HG03432 (cell line): Measurements from ENCODE around the gene TAOK3.
"Not testable (repeated sequence)": the region's sequence is repeated elsewhere in the genome, so short reads cannot be mapped to it uniquely, and the experiment has no call there.

ENCODE experiments used
- ATAC-seq: cut with Tn5 transposase; IDR thresholded peaks from one replicate; pipeline ENCODE4 v1.9.1; 2021; ENCODE audit warnings: mild to moderate bottlenecking, moderate library complexity; ENCODE audit not compliant: unreplicated experiment

TAOK3 gene

DNA sequence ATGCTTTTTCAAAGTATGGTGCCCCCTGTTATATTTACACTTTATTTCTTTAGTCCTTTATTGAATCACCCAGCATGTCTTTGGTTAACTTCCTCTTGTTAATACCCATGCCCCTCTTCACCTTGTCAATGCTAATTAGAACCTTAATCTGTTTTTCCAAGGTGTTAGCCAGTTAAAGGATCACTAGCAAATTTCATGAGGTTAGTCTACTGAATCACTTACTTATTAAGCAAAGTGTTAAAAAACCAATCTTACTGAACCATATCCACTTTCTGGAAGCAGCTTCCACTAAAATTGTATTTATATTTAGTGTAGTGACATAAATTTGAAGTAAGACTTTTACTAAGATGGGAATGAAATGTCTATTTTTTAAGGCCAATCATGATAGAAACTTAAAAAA, 27.9 kb downstream of the TAOK3 start:
- ATAC-seq, result no peak

DNA sequence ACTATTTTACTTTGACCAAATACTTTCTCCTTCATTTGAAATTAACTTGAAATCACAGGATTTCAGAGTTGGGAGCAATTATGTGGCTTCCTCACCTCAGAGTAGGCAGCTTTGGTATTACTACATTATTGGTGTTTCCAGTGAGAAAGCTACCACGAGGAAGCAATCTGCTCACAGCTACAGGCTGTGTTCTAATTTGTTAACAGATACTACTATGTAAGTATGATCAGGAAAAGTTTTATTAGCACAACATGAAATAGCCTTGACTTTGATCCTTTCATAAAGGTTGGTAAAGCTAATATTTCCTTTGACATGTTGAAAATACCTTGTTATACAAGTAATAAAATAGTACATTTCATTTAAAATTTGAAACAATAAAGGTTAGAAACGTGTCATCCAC, 30.6 kb downstream of the TAOK3 start:
- ATAC-seq, result no peak

DNA sequence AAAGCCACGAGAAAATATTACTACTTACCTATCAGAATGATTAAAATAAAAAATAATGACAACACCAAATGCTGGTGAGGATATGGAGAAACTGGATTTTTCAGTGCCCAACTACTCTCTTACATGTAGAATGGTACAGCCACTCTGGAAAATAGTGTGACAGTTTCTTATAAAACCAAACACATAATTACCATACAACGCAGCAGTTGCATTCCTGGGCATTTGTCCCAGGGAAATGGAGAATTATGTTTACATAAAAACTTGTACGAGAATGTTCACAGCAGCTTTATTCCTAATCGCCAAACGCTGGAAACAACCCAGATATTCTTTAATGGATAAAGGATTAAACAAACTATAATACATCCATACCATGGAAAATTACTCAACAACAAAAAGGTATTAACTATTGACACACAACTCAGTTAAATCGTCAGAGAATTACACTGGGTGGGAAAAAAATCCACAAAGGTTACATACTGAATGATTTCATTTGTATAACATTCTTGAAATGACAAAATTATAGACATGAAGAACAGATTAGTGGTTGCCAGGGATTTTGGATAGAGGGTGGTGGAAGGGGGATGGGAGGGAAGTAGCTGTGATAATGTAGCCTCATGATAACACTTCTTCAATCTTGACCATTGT, 35.4 kb downstream of the TAOK3 start:
- no peak for ATAC-seq

DNA sequence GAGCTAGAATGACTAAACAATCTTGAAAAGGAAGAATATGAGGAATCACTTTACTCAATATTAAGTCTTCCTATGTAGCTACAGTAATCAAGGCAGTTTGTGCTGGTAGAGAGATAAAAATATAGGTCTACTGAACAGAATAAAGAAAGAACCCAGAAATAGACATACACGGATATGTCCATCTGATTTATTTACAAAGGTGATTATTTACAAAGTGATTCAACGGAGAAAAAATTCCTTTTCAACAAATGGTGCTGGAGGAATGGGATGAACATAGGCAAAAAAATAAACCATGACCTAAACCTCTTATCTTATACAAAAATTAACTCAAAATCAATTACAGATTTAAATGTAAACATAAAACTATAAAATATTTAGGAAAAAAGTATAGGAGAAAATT, 36.6 kb downstream of the TAOK3 start:
- no peak for ATAC-seq

DNA sequence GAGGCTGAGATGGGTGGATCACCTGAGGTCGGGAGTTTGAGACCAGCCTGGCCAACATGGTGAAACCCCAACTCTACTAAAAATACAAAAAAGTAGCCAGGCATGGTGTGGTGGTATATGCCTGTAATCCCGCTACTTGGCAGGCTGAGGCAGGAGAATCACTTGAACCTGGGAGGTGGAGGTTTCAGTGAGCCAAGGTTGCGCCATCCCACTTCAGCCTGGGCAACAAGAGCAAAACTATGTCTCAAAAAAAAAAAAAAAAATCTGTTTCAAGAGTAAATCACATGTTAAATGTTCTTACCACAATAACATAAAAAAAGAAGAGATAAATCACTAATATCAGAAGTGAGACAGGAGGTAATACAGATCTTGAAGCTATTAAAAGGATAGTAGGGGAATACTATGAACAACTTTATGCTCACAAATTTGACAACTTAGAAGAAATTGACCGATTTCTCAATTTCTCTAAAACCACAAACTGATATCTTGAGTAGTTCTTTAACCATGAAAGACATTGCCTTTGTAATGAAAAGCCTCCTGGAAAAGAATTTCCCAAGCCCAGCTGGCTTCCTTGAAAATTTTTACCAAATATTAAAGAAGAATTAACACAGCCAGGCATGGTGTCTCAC, 37.7 kb downstream of the TAOK3 start:
- ATAC-seq, result no peak

DNA sequence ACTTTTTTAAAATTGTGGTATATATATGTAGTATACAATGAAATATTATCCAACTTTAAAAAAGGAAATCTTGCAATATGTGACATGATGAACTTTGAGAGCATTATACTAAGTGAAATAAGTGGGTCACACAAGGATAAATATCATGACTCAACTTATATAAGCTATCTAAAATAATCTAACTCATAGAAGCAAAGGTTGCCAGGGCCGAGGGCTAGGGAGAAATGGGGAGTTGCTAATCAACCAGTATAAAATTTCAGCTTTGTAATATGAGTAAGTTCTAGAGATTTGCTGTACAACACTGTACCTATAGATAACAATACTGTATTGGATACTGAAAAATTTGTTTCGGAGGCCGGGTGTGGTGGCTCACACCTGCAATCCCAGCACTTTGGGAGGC, 38.5 kb downstream of the TAOK3 start:
- ATAC-seq, result no peak

DNA sequence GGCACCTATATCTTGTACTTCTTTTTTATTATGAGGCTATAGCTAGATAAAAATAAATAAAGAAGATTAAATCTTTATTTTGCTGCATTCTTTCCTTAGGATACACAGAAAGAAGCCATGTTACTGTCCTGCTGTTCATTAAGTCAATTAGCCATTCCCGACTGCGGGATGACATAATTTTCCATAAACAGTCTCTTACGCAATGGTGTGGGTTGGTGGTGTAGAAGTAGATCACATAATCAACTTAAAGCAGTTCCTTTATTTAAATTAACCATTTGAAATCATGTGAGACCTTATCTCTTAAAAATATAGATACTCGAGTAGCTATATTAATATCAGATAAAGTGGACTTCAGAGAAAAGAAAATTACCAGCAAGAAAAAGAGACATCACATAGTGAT, 40.2 kb downstream of the TAOK3 start:
- ATAC-seq, result no peak

DNA sequence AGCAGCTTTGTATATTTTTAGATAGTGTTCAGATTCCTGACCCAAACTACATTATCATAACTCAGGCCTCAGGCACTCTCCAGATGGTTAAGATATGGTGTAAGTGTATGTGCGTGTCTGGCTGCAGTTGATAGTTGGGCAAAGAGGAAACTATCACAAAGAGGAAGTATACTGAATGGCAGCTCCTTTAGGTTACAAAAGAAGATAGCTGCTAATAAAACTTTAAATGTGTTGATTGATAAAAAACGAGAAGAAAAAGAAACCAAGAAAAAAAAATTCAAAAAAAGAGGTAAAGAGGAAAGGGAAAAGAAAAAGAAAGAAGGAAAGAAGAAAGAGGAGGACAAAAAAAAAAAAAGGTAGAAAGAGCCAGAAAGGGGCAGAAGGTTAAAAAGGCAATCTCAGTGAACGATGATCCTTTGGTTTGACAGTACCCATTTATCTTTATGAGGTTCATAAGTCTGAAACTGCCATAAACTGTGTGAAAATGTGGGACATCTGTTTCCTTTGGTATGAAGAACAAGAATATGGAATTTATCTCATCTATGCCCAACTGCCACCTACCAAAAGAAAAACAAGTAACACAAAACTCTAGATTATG, 42.2 kb downstream of the TAOK3 start:
- ATAC-seq, result peak; percentile 79

DNA sequence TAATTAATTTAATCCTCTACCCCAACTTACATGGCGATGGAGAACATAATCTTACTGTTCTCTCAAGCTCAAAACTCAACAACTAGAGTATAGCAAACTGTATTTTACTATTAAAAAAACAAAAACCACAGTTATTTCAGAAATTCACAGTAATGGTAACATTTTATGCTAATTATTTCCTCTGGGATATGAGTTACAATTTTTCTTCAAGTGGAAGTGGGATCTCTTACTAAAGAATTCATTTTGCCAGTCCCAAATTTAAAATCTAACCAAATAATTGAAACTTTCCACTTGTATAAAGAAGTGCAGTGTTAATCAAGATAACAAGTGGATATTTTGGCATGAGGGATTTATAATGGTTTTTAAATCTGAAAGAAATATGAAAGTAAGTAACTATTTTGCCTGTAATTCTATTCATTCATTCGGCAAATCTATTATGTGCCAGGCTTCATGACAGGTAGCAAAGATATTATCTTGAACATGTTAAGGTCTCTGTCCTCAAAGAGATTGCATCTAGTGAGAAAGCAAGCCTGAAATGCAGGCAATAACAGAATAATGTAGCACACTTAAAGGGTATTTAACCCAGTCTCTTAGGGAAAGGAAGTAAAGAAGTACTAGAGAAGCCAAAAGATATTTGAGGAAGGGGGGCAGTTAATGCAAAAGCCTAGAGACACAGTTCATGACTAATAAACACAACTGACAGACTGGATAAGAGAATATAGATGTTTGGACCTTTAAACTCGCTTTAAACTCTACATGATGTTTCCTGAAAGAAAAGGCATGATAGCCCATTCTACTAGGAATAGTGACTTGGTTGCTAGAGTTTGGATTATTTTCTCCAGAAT, 44.0 kb downstream of the TAOK3 start:
- no peak for ATAC-seq

DNA sequence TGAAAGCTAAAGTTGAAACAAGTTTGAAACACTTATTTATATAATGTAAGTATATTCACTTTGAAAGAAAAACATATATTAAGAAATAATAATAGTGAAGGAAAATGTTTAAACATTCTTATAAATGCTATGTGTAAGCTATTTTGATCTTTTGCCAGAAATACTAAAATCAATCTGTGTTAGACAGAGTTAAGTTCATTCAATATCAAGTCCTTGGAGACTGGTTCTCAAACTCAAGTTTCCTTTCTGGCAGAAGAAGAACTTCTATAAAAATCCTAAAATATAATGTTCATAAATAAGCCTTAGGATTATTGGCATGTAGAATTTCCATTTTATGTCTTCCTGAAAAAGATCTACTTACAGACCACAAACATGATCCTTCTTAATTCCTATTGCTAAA, 45.3 kb downstream of the TAOK3 start:
- ATAC-seq, result no peak

DNA sequence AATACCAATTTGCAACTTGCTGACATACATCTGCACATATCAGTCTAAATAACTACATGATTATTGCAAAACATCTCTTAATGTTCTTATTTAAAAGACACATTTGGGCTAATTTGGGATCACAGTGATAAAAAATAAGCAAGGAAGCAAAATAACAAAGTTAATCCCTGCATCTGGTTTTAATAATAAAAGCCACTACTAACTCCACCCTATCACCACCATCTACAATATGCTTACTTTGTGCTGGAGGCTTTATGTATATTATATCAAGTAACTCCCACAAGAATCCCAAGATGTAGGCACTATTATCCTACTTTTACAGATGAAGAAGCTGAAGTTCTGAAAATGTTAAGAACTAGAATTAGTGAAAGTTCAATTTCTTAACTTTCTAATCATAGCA, 45.7 kb downstream of the TAOK3 start:
- ATAC-seq, result no peak

DNA sequence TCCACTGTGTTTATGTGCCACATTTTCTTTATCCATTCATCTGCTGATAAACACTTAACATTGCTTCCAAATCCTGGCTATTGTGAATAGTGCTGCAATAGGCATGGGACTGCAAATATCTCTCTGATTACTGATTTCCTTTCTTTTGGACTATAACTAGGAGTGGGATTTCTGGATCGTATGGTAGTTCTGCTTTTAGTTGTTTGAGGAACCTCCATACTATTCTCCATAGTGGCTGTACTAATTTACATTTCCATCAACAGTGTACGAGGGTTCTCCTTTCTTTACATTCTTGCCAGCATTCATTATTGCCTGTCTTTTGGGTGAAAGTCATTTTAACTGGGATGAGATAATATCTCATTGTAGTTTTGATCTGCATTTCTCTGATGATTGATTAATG, 47.6 kb downstream of the TAOK3 start:
- no peak for ATAC-seq

DNA sequence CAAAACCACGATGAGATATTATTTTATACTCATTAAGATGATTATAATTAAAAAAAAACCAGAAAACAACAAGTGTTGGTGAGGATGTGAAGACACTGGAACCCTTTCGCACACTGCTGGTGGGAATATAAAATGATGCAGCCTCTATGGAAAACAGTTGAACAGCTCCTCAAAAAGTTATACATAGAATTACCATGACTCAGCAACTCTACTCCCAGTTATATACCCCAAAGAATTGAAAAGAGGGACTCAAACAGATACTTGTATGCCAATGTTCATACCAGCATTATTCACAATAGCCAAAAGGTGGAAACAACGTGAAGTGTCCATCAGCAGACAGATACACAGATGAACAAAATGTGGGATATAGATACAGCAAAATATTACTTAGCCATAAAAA, 53.1 kb downstream of the TAOK3 start:
- no peak for ATAC-seq

DNA sequence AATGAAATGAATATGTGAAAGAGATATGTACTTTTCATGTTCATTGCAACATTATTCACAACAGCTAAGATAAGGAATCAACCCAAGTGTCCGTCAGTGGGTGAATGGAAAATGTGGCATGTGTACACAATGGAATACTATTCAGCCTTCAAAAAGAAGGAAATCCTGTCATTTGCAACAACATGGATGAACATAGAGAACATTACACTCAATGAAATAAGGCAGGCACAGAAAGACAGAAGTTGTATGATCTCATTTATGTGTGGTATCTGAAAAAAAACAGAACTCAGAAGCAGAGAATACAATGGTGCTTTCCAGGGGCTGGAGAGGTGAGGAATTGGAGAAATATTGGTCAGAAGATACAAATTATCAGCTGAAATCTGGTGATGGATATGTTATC, 54.0 kb downstream of the TAOK3 start:
- no peak for ATAC-seq

DNA sequence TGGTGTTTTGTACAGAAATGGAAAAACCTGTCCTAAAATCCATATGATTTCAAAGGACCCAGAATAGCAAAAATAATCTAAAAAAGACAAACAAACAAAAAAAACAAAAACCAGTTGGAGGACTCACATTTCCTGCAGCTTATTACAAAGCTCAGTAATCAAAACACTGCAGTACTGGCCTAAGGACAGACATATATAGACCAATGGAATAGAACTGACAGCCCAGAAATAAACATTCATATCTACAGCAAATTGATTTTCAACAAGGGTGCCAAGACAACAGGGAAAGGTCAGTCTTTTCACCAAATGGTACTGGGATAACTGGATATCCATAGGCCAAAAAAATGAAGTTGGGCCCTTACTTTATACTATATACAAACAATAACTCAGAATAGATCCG, 55.0 kb downstream of the TAOK3 start:
- ATAC-seq, result no peak

DNA sequence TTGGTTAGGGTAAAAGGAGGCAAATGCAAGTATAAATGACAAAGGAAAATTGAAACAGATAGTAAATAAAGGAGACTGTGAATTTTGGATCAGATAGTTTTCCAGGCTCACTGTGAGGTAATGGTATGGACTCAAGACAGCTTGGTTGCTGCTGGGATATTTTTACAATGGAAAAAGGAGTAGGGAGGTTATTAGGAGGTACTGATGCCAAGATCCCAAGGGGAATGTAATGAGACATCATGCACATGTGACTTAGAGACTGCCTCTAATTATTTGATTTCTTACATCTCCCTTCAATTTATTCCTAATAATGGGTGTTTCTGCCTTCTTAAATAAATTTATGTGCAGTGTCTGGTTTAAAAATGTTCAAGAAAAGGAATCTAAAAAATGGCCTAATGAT, 56.9 kb downstream of the TAOK3 start:
- ATAC-seq, result no peak

DNA sequence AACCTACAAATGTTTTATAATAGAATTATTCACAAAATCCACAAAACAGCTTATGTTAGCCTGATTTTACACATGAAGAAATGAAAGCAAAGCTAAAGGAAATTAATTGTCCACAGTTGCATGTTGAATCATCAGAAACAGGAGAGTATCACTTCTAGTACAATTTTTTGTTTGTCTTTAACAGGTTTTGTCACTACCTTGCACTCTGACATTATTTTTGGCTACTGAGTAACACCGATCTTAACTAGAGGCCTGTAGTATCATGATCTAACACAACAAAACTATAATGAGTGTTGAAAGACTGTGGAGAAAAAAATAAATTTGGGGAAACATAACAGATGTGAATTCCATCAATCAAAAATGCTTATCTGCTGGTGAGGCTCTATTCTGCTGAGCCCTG, 60.1 kb downstream of the TAOK3 start:
- peak; percentile 78 for ATAC-seq

DNA sequence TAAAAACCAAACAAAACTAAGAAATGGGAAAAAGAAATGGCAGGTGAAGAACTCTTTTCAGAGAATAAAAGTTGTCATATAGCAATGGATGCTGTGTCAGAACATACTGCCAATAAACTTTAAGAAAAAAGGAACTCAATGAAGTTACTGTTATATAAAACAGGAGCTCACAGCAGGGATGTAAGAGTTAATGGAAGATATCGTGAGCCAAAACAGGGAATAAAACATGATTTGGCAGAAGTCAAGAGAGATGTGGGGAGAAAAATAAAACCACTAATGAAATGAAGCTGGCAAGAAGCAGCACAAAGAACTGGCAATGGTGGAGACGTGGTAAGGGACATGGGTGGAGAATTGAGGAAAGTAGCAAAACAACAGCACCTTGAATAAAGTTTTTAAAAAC, 61.0 kb downstream of the TAOK3 start:
- no peak for ATAC-seq

DNA sequence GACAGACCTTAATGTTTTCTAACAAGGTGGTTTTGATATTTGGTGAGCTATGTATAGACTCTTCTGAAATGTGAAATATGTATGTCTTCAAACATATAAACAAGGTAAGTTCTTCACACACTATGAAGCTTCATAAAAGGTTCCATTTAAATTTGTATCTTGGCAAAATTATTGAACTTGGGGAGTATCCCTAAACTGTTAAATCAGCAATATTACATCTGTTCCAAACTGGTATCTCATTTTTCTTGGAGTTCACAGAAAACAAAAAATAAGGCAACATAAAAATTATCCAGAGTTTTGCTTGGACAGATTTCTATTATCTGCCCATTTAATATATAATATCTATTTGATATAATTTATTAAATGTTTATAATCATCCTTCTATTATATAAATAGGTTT, 62.4 kb downstream of the TAOK3 start:
- ATAC-seq, result no peak

DNA sequence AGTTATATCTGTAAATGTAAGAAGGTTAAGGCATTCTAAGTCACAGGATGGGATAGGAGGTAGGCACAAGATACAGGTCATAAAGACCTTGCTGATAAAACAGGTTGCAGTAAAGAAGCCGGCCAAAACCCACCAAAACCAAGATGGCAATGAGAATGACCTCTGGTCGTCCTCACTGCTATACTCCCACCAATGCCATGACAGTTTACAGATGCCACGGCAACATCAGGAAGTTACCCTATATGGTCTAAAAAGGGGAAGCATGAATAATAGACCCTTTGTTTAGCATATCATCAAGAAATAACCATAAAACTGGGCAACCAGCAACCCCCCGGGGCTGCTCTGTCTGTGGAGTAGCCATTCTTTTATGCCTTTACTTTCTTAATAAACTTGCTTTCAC, 64.7 kb downstream of the TAOK3 start:
- not testable (repeated sequence) for ATAC-seq

DNA sequence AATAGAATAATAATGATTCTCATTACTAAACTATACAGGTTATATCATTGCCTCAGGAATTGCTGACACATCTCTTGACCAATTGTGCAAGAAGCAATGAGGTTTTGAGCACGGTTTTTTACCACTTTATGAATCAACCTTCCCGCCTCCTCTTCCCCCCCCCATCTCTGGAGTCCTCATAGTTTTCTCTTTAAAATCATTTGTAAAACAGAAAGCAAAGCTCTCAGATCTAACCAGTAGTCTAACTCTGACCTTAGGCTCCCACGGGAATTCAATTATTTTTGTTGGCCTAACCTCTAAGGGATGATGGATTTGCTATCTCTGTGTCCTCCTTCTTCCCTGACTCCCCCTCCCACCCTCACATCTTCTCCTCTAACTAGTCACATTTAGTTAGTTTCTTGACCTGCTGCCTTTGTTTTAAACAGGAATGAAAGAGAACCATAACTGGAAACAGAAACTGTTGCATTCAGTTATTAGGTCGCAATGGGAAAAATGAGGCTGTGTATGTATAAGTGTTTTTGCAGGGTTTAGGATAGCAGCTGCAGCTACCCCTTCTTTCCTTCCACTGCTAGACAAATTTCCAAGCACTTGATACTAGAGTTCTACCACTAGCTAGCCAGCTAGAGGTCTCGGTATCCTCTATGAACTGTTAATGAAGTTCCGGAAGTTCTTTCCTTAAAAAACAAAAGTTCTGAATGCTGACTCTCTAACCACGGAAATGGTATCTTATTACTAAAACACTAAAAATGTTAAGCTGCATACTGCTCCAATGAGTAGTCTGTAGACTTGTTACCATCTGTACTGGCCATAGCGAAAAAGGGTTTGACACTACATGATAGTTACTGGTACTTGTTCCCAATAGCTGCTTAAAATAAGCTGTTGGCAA, 65.4 kb downstream of the TAOK3 start:
- peak; percentile 74 for ATAC-seq
